ENCODE data around the gene CAMLG. TPM values are rescaled to one million over a fixed set of nuclear protein-coding genes. Genes with fewer than 3 reads are reported as not detected.

CAMLG gene
- total RNA-seq, 1 experiment from 2014 or later, result 29.3 TPM

DNA sequence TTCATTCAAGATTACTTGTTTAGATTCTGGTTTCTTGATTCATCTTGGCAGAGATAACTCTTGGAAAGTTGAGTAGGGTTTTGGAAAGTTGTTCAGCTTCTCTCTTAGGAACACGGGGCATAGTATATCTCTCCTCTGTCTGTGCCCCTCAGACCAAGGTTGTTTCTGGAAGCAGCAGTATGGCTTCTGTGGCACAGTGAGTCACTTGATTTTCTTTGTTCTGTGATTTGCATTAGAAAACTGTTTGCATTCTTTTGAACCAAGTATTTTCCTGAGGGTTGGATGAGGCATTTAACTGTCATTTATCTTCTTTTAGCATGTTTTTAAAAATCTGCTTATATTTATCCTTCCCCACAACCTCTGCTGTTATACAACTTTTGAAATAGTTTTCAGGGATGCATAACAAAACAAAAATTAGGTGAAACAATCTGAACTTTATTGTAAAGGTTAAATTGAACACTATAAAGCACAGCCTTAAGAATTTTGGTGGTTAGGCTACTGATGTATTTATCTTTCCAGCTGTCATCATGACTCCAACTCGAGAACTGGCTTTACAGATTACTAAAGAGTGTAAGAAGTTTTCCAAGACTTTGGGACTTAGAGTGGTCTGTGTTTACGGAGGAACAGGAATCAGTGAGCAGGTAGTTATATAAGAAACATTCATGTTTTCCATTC lies 46.7 kb downstream of the CAMLG start:
- Histone ChIP-seq H3K27ac (ENCODE audit: low read depth, low read length) (no peak overlapping the region), H2AFZ (ENCODE audit: low read depth, low read length, poor library complexity, severe bottlenecking) (no peak overlapping the region), H3K9me3 (ENCODE audit: control insufficient read depth in 1 of 2, insufficient read depth in 1 of 2, low read depth in 1 of 2, low read length in 2 of 2) (no peaks in the 10 kb centered on the region), H3K4me2 (ENCODE audit: low read length) (no peak overlapping the region), H3K4me1 (ENCODE audit: control insufficient read depth in 1 of 2, insufficient read depth in 2 of 2, low read length in 2 of 2) (no peaks in the 10 kb centered on the region), H3K4me3 (replicated peaks in 1 of 2; ENCODE audit: low read depth in 1 of 2, low read length in 2 of 2) (no peak overlapping the region), H3K36me3 (ENCODE audit: control insufficient read depth in 1 of 2, insufficient read depth in 2 of 2, low read length in 2 of 2) (peaks cover 50 to 52% of the 10 kb centered on the region in 2 experiments), H3K27me3 (ENCODE audit: insufficient read depth, low read length) (no peaks in the 10 kb centered on the region), H4K20me1 (ENCODE audit: insufficient read depth) (no peaks in the 10 kb centered on the region), H3K9me2 (ENCODE audit: insufficient read depth) (no peaks in the 10 kb centered on the region), H3K79me2 (ENCODE audit: insufficient read depth, low read length) (peaks cover 28% of the 10 kb centered on the region), H3K9ac (ENCODE audit: low read length) (no peak overlapping the region)
- CTCF ChIA-PET, result interaction anchor here (0.7 to 0.9 kb wide), 2 partner anchors 120 to 121 kb away, joined by 3 to 6 read pairs; partner anchors contain the start of gene PCBD2
- intact Hi-C loops (cut with micrococcal nuclease), result loop anchor here (1.0 kb wide), 1 partner anchor 120 kb away; the partner anchor contains the start of gene PCBD2
- no peak for TF ChIP-seq EZH2 (IDR thresholded peaks at IDR 0.05)
- TF ChIP-seq POLR2A (IDR thresholded peaks at IDR 0.05; ENCODE audit: borderline replicate concordance, extremely low read depth, insufficient read depth, insufficient read length), result no peak
- no peak for TF ChIP-seq ZFX (IDR thresholded peaks at IDR 0.05)
- no peak for TF ChIP-seq TCF7L2 (IDR thresholded peaks at IDR 0.05; ENCODE audit: borderline replicate concordance, extremely low read depth, insufficient read depth, insufficient read length)
- TF ChIP-seq, protein P1, sequence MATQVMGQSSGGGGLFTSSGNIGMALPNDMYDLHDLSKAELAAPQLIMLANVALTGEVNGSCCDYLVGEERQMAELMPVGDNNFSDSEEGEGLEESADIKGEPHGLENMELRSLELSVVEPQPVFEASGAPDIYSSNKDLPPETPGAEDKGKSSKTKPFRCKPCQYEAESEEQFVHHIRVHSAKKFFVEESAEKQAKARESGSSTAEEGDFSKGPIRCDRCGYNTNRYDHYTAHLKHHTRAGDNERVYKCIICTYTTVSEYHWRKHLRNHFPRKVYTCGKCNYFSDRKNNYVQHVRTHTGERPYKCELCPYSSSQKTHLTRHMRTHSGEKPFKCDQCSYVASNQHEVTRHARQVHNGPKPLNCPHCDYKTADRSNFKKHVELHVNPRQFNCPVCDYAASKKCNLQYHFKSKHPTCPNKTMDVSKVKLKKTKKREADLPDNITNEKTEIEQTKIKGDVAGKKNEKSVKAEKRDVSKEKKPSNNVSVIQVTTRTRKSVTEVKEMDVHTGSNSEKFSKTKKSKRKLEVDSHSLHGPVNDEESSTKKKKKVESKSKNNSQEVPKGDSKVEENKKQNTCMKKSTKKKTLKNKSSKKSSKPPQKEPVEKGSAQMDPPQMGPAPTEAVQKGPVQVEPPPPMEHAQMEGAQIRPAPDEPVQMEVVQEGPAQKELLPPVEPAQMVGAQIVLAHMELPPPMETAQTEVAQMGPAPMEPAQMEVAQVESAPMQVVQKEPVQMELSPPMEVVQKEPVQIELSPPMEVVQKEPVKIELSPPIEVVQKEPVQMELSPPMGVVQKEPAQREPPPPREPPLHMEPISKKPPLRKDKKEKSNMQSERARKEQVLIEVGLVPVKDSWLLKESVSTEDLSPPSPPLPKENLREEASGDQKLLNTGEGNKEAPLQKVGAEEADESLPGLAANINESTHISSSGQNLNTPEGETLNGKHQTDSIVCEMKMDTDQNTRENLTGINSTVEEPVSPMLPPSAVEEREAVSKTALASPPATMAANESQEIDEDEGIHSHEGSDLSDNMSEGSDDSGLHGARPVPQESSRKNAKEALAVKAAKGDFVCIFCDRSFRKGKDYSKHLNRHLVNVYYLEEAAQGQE (IDR thresholded peaks at IDR 0.05; ENCODE audit: low read depth), result no peak
- no peak for TF ChIP-seq EZH2phosphoT487 (IDR thresholded peaks at IDR 0.05; ENCODE audit: borderline replicate concordance)
- no peak for TF ChIP-seq POLR2AphosphoS5 (IDR thresholded peaks at IDR 0.05; ENCODE audit: low read depth, low read length)
- TF ChIP-seq SIN3A (IDR thresholded peaks at IDR 0.05; ENCODE audit: low read depth), result no peak
- TF ChIP-seq CBX3 (IDR thresholded peaks at IDR 0.05; ENCODE audit: low read depth), result no peak
- TF ChIP-seq ZBTB33 (IDR thresholded peaks at IDR 0.05; ENCODE audit: extremely low read depth, insufficient replicate concordance, low read length), result no peak
- no peak for TF ChIP-seq FOSL1 (IDR thresholded peaks at IDR 0.05; ENCODE audit: low read depth)
- TF ChIP-seq JUND (IDR thresholded peaks at IDR 0.05), result no peak
- TF ChIP-seq SP1 (IDR thresholded peaks at IDR 0.05; ENCODE audit: low read depth), result no peak
- no peak for TF ChIP-seq ELF1 (IDR thresholded peaks at IDR 0.05; ENCODE audit: borderline replicate concordance, low read depth)
- TF ChIP-seq EGR1 (IDR thresholded peaks at IDR 0.05; ENCODE audit: low read depth), result no peak
- no peak for TF ChIP-seq ATF3 (IDR thresholded peaks at IDR 0.05)
- no peak for TF ChIP-seq RAD21 (IDR thresholded peaks at IDR 0.05; ENCODE audit: low read depth)
- TF ChIP-seq, protein P2, sequence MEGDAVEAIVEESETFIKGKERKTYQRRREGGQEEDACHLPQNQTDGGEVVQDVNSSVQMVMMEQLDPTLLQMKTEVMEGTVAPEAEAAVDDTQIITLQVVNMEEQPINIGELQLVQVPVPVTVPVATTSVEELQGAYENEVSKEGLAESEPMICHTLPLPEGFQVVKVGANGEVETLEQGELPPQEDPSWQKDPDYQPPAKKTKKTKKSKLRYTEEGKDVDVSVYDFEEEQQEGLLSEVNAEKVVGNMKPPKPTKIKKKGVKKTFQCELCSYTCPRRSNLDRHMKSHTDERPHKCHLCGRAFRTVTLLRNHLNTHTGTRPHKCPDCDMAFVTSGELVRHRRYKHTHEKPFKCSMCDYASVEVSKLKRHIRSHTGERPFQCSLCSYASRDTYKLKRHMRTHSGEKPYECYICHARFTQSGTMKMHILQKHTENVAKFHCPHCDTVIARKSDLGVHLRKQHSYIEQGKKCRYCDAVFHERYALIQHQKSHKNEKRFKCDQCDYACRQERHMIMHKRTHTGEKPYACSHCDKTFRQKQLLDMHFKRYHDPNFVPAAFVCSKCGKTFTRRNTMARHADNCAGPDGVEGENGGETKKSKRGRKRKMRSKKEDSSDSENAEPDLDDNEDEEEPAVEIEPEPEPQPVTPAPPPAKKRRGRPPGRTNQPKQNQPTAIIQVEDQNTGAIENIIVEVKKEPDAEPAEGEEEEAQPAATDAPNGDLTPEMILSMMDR (IDR thresholded peaks at IDR 0.05 in 2 of 3, conservative IDR thresholded peaks at IDR 0.05 in 1 of 3; ENCODE audit: borderline replicate concordance in 1 of 3, insufficient read depth in 1 of 3, low read depth in 2 of 3, low read length in 2 of 3), result no peak
- no TSS peak for BruUV-seq (replicated peaks)
- POLR2A ChIA-PET, result no interaction called here
- no peak for ATAC-seq
- RAD21 ChIA-PET (ENCODE audit: low non-redundant PET in 1 of 2, low total read pairs in 2 of 2, uncharacterized antibody in 2 of 2, unreplicated experiment in 2 of 2), result no interaction called here
- DNase-seq (ENCODE audit: low read depth, low spot score), result no peak

All from HCT116 (cell line).